ENCODE results near the gene MEX3D.

The MEX3D gene

GRCh38 chr19:1568320-1569019 lies at the start of gene MEX3D:
MEX3D (minus strand) TSS chr19:1568325; CDS start chr19:1568058, 267 bp downstream.
- peak; percentile 56 for DNase-seq

DNA sequence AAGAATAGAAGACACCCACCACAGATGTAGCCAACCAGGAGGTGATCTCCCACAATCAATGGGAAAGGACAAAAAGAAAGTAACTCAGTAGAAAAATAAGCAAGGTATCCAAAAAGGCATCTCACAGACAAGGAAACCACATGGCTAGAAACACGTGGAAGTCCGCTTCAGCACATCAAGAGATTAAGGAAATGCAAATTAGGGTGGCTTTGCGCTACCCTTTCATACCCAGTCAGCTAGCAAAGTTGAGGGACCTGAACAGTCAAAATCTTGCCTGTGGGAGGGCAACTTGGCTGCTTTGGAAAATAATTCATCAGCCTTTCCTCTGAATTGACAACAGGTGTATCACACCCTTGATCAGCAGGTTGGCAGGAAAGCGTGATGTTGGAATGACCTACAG lies 48.8 kb upstream of the MEX3D start:
- DNase-seq: no peak

- no peak for DNase-seq
Observed at GRCh38 chr19:1616396-1616795, 48.3 kb upstream of the MEX3D start.

GRCh38 chr19:1615156-1615765 lies 47.1 kb upstream of the MEX3D start:
- DNase-seq: no peak

- no peak for DNase-seq
Observed at GRCh38 chr19:1613808-1614570, 45.9 kb upstream of the MEX3D start.

GRCh38 chr19:1613146-1613545 lies 45.0 kb upstream of the MEX3D start:
- DNase-seq: no peak

GRCh38 chr19:1612114-1613086 lies 44.3 kb upstream of the MEX3D start:
- no peak for DNase-seq

- DNase-seq: no peak
Observed at GRCh38 chr19:1611353-1611752, 43.2 kb upstream of the MEX3D start.

DNA sequence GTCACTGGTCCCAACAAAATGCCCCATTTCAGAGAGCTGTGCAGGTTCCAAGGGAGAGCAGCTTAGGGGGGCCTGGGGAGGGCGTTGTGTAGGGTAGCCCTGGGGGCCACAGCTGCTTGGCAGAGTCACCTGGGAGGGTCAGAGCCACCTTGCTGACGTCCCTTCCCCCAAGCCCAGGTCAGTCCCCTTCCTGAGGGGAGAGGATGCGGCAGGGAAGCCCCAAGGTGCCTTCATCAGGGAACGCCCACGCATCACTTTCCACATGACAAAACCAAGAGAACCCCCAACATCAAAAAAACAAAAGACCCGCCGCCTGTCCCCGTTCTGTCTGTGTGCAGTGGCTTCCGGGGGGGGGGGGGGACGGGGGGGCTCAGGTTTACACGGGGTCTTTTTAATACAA lies 42.5 kb upstream of the MEX3D start:
- no peak for DNase-seq

GRCh38 chr19:1609680-1610474 lies 41.8 kb upstream of the MEX3D start:
- no peak for DNase-seq

DNA sequence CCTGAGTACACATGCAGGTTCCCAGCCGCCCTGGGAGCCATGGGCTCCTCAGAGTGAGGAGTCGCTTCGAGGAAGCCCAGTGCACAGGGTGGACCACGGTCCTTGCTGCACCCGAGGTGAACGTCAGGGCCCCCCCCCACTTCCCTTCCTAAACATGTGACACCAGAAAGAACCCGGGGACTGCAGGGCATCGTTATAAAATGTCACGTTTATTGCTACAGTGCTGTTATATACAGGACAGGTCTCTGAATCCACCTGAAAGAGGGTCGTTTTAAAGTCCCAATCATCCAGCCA lies 40.9 kb upstream of the MEX3D start:
- no peak for DNase-seq

DNA sequence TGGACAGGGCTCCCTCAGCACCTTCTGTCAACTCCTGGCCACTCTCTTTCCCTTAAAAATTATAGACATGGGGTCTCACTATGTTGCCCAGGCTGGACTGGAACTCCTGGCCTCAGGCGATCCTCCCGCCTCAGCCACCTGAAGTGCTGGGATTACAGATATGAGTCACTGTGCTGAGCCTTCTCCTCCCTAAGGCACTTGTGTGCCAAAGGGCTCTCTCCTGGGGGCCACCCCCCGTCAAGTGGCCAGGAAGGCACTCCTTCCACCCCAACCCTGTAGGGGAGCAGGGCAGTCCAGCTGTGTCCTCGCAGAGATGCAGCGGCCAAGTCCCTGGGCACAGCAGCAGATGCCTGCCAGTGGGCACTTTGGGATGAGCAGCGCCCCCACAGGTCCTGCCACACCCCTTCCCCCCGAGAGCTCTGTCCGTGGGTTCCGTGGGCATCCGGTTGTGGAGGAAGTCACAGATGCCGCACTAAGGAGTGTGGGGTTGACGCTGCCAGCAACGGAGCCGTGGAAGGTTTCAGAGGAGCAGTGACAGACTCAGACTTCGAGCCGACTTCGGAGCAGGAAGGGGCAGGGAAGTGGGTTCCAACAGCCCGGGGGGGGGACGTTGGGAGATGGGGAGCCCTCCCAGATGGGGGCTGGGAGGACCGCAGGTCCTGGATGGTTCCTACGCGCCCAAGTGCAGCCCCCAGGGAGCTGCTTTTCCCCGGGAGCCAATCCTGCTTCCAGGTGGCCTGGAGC lies 40.4 kb upstream of the MEX3D start:
- DNase-seq: no peak

GRCh38 chr19:1606138-1606651 lies 38.1 kb upstream of the MEX3D start:
- DNase-seq: no peak

GRCh38 chr19:1605236-1606137 lies 37.4 kb upstream of the MEX3D start, which contains the start of gene UQCR11:
UQCR11 (minus strand) TSS chr19:1605462; CDS start chr19:1605409, 53 bp downstream.
- peak; percentile 90 for DNase-seq

- no peak for DNase-seq
Observed at GRCh38 chr19:1602091-1602707, 34.1 kb upstream of the MEX3D start.

DNA sequence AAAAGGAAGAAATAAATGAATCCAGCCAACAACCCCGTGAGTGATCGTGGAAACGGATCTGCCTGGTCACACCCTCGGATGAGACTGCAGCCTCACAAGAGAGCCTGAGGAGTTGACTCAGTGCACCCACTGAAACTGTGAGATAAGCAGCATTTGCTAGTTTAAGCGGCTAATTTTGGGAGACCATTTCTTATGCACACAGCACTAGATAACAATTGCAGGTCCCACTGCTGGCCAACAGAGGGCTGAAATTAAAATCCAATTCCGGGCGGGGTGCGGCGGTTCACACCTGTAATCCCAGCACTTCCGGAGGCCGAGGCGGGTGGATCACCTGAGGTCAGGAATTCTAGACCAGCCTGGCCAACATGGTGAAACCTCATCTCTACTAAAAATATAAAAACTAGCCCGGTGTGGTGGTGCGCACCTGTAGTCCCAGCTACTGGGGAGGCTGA lies 33.5 kb upstream of the MEX3D start:
- no peak for DNase-seq

- DNase-seq: no peak
Observed at GRCh38 chr19:1599460-1599846, 31.3 kb upstream of the MEX3D start.

DNA sequence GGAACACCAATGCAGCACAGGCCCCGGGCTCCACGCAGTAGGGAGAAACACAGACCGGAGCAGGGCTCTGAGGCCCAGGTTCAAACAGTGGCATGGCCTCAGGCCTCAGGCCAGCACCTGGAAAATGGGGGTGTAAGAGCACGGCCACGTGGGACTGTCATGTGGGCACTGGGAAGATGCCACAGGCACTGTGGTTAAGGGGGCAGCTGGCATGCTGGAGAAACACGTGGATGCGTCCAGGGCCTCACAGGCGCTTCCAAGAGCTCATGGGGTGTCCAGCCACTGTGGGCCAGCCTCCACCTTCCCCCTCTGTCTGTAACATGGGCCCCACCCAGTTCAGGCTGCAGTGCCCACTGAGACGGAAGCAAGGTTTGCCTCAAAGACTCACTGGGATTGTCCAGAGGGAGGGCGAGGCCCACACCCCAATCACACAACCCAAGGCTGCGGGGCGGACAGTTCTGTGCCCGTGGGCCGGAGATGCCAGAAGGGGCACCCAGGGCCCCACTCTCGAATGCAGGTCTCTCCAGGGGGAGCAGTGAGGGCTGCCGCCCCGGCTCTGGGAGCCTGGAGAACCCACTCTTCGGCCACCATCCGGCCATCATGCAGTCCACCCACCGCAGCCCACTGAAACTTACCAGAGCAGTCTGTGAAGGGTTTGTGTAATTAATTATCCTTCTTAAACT lies 30.8 kb upstream of the MEX3D start:
- no peak for DNase-seq

GRCh38 chr19:1593501-1593772 lies 25.3 kb upstream of the MEX3D start:
- no peak for DNase-seq

Data from NCI-H1092 (cell line).